Mesangial cell (primary cell): ENCODE data around the gene SLC37A4. TPM values are rescaled to one million over a fixed set of nuclear protein-coding genes. Genes with fewer than 3 reads are reported as not detected.

Source experiments
- total RNA-seq: library from RNA; depleted of rRNA; stranded (reverse); fragments of >200 nt; gene quantifications from 2 replicates; pipeline ENCODE4 v1.2.3, GENCODE V29; 2015

SLC37A4 gene
- total RNA-seq, result 50.4 and 68.5 TPM in 2 replicates

DNA sequence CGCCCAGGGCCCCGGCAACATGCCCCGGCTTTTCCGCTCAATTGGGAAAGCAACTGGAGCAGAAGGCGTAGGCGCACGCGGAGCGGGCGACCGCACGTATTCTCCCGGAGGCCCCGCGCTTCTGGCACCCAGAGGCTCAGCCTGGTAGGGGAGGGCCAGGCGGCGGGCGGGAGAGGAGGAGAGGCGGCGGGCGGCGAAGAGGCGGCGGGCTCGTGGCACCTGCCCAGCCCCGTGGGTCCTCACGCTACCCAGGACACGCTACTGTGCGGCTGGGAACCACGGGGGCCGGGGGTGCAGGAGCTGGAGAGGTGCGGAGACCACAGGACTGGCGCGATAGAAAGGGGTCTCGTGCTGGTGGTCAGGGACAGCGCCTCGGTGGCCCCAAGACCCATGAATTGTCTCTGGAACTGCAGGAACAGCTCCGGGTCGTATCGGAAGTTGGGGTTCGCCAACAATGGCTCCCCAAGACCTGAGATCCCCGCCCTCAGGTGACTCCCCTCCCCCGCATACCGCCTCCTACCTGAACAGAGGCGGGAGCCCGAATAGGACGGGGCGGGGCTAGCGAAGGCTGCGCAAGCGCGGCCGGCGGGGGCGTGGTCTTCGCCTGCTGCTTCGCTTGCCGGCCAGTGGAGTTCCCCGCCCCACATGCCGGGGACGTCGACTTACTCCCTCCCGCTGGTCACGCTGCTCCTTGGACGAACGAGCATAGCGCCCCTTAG is at the start of gene SLC37A4:
Gene SLC37A4, minus strand, starts transcription at position 549 of the 719 bp plus-strand sequence.

DNA sequence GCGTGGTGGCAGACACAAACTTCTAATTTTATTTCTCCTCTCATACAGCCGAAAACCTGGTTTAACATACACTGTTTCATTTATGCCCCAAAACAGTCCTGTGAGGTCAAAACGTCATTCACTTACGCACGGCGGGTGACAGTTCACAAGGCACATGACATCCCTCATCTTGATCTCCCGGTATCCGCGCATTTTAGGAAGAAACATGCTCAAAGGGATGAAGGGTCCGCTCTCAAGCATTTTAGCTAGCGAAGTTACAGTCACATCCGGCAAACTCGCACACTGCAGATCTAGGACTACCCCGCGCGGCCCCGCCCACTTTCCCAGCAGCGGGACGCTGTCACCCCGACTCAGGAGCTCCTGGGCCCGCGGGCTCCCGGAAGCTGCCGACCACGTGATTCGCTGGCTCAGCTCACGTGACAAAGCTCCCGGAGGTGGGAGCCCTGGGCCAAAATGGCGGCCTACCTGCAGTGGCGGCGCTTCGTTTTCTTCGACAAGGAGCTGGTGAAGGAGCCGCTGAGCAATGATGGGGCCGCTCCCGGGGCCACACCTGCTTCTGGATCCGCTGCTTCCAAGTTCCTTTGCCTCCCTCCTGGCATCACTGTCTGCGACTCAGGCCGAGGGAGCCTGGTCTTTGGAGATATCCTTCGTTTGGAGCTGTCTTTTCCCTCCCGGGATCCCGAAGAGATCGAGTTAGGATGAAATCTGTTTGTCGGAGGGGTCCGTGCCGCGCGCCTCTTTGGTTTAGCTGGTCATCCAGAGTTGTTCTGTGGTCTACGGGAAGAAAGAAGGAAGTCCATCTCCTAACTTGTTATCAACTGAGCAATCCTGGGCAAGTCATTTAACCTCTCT is 36.9 kb upstream of the SLC37A4 start, which contains the start of gene VPS11:
Gene VPS11, plus strand, starts transcription at position 448 of the 852 bp plus-strand sequence. Its CDS starts 6 bp downstream, at position 454.

GRCh38 chr11:119057000-119057769 is 26.5 kb upstream of the SLC37A4 start, which contains the start of gene HYOU1:
TSS of gene HYOU1 (minus strand) at chr11:119057205. CDS start at chr11:119056160, 1,045 bp downstream.

GRCh38 chr11:119018074-119018938 is 12.4 kb downstream of the SLC37A4 start, which contains the start of the genes RPS25 and TRAPPC4:
TSS of gene RPS25 (minus strand) at chr11:119018343. CDS start at chr11:119018284, 59 bp downstream.
TSS of gene TRAPPC4 (plus strand) at chr11:119018766. CDS start at chr11:119018796, 30 bp downstream.

GRCh38 chr11:118997627-118998387 is 32.9 kb downstream of the SLC37A4 start, which contains the start of gene CENATAC:
TSS of gene CENATAC (plus strand) at chr11:118998138. CDS start at chr11:118998198, 60 bp downstream.

Other genes starting within 250 kb of the SLC37A4 start
- gene DDX6, start 239.7 kb downstream of the SLC37A4 start, total RNA-seq, result 49.2 and 53.9 TPM in 2 replicates
- not detected in 2 replicates for gene CXCR5, start 147.0 kb downstream of the SLC37A4 start, total RNA-seq
- 30.3 and 58.2 TPM in 2 replicates for gene BCL9L, start 105.0 kb downstream of the SLC37A4 start, total RNA-seq
- gene UPK2, start 74.6 kb downstream of the SLC37A4 start, total RNA-seq, result not detected in 2 replicates
- gene FOXR1, start 59.1 kb downstream of the SLC37A4 start, total RNA-seq, result not detected in 2 replicates
- 7.2 and 12.5 TPM in 2 replicates for gene CENATAC, start 32.7 kb downstream of the SLC37A4 start, total RNA-seq
- 1,334 and 1,525 TPM in 2 replicates for gene RPS25, start 12.5 kb downstream of the SLC37A4 start, total RNA-seq
- 75.0 and 110 TPM in 2 replicates for gene TRAPPC4, start 12.1 kb downstream of the SLC37A4 start, total RNA-seq
- gene HYOU1, start 26.3 kb upstream of the SLC37A4 start, total RNA-seq, result 86.6 and 187 TPM in 2 replicates
- gene VPS11, start 36.9 kb upstream of the SLC37A4 start, total RNA-seq, result 24.4 and 43.9 TPM in 2 replicates
- 38.8 and 62.1 TPM in 2 replicates for gene HMBS, start 54.0 kb upstream of the SLC37A4 start, total RNA-seq
- 31.8 and 41.1 TPM in 2 replicates for gene DPAGT1, start 71.0 kb upstream of the SLC37A4 start, total RNA-seq
- 5.8 and 8.6 TPM in 2 replicates for gene C2CD2L, start 76.5 kb upstream of the SLC37A4 start, total RNA-seq
- gene HINFP, start 90.7 kb upstream of the SLC37A4 start, total RNA-seq, result 10.9 and 32.2 TPM in 2 replicates
- gene ABCG4, start 118.2 kb upstream of the SLC37A4 start, total RNA-seq, result 0.49 and 1.1 TPM in 2 replicates
- gene NLRX1, start 137.8 kb upstream of the SLC37A4 start, total RNA-seq, result 19.1 and 25.4 TPM in 2 replicates
- 0.25 TPM in 1 of 2 replicates, not detected in the other for gene NHERF4, start 154.6 kb upstream of the SLC37A4 start, total RNA-seq
- 11.9 and 14.0 TPM in 2 replicates for gene CBL, start 175.5 kb upstream of the SLC37A4 start, total RNA-seq